NB4 (cell line): ENCODE data around the gene MAML2.

Experiments used
- POLR2A ChIP-seq: IDR thresholded peaks from 2 replicates; pipeline ENCODE4 v1.6.1; 2011; ENCODE audit warnings: mild to moderate bottlenecking; ENCODE audit not compliant: insufficient read length; ENCODE audit errors: extremely low read depth
- TF ChIP-seq, protein P1 (sequence below): IDR thresholded peaks from one replicate; pipeline ENCODE4 v1.5.1; 2012; ENCODE audit warnings: low read depth, low read length

DNA sequence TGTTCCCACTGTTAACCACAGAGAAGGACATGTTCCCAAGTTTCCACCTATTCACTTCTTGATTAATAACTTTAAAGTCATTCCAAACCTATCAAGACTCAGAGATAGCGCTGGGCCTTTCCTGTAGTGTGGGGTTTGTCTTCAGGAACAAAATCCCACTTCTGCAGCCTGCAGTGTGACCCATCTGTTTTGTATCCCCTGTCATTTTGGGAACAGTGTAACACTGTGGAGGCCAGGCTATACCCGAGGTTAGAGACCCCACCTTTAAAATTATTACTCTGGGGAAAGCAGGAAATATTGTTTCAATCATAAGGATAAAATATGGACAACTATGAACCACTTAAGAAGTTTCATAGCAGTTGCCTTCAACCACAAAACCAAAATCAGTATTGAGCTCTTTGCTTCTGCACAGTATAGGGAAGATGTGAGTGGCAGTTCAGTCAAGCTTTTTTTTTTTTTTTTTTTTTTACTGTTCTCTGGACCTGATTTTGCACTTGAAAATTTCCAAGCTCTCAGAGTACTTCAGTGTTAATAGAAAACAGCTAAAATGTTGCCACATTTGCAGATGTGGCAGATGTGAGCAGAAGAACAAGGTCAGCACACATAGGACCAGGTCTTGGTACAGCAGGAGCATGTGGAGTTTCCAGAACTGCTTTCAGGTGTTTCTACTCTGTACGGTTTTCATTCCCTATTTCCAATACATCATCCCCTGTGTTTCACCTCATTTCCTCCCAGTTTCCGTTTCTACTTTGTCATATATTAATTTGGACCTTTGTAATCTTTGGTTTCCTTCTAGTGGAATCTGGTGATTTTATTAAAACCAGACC is 121.5 kb downstream of the MAML2 start:
- TF ChIP-seq, protein P1, sequence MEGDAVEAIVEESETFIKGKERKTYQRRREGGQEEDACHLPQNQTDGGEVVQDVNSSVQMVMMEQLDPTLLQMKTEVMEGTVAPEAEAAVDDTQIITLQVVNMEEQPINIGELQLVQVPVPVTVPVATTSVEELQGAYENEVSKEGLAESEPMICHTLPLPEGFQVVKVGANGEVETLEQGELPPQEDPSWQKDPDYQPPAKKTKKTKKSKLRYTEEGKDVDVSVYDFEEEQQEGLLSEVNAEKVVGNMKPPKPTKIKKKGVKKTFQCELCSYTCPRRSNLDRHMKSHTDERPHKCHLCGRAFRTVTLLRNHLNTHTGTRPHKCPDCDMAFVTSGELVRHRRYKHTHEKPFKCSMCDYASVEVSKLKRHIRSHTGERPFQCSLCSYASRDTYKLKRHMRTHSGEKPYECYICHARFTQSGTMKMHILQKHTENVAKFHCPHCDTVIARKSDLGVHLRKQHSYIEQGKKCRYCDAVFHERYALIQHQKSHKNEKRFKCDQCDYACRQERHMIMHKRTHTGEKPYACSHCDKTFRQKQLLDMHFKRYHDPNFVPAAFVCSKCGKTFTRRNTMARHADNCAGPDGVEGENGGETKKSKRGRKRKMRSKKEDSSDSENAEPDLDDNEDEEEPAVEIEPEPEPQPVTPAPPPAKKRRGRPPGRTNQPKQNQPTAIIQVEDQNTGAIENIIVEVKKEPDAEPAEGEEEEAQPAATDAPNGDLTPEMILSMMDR: no peak
- TF ChIP-seq POLR2A: no peak
